Bone marrow (tissue), 2 donors: ENCODE measurements around the gene SPEM3.
A peak's percentile ranks its signal among the peaks of the same experiment; 100 is the strongest.
"Not testable (repeated sequence)": the region's sequence is repeated elsewhere in the genome, so short reads cannot be mapped to it uniquely, and the experiment has no call there.

Experiments
- DNase-seq, 2 donors: peaks; one replicate each; lab custom pipeline; 2025; lab: John Stamatoyannopoulos, UW

The SPEM3 gene

GRCh38 chr17:7471729-7472128 lies 43.1 kb downstream of the SPEM3 start:
- DNase-seq: no peak

- DNase-seq: not testable (repeated sequence)
These were observed 46.1 kb downstream of the SPEM3 start for GRCh38 chr17:7474767-7475166.

GRCh38 chr17:7475764-7476422 lies 47.2 kb downstream of the SPEM3 start:
- DNase-seq: no peak

GRCh38 chr17:7476494-7476893 lies 47.8 kb downstream of the SPEM3 start:
- no peak for DNase-seq

GRCh38 chr17:7476951-7477350 lies 48.3 kb downstream of the SPEM3 start:
- no peak for DNase-seq

- DNase-seq: no peak
These were observed 49.0 kb downstream of the SPEM3 start for GRCh38 chr17:7477392-7478275.

- no peak for DNase-seq
These were observed 49.9 kb downstream of the SPEM3 start for GRCh38 chr17:7478276-7479212.

- DNase-seq: peak in 1 of 2 donors; percentile 24
These were observed 50.8 kb downstream of the SPEM3 start, which contains the start of gene ZBTB4 for GRCh38 chr17:7479213-7480088. ZBTB4 (minus strand) TSS chr17:7479631; CDS start chr17:7466801, 12,830 bp downstream.

- DNase-seq: no peak
These were observed 51.4 kb downstream of the SPEM3 start for GRCh38 chr17:7480089-7480384.

- DNase-seq: not testable (repeated sequence)
These were observed 52.6 kb downstream of the SPEM3 start, which contains the start of gene SLC35G6 for GRCh38 chr17:7481275-7481674. SLC35G6 (plus strand) TSS chr17:7481446; CDS start chr17:7481517, 71 bp downstream.

GRCh38 chr17:7481842-7482741 lies 53.4 kb downstream of the SPEM3 start:
- DNase-seq: not testable (repeated sequence)
